SKM-1 treated with dmso at 0.1 percent for 144 hours (cell line): ENCODE data around the gene PPIP5K1.
"Not testable (repeated sequence)": the region's sequence is repeated elsewhere in the genome, so short reads cannot be mapped to it uniquely, and the experiment has no call there.

Experiments
- DNase-seq: peaks from one replicate; lab custom pipeline; 2025; ENCODE audit not compliant: unreplicated experiment; lab: John Stamatoyannopoulos, UW

PPIP5K1 gene

DNA sequence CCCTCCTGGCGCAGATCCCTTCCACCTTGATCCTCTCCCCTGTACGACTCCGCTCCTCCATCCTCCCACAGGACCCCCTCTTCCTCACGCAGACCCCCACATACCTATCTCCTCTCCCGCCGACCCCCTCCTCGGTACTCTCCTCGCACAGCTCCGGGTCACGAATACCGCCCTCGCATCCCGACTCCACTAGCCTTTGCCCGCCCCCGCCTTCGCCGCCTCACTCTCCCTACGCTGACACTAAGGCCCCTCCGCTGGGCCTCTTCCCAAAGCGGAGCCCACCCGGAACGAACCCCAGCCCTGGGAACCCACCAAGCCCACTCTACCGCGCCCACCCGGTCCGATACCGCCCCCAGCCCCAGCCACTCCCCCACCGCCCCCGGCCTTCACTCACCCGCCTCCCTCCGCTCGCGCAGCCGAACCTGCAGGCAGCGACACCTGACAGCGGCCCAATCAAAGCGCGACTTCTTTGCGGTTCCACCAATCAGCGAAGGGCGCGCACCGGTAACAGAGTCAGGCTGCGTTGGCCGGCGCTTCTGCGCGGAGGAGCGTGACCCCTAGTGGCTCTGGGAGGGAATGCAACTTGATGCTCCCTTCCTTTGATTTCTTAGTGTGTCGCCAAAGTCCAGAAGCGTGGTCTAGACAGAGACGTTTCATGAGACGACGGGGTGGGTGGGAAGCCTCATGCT lies at the start of gene PPIP5K1:
TSS of gene PPIP5K1 (minus strand) at position 431 of the 689 bp plus-strand sequence. CDS start 5,704 bp downstream, outside the sequence.
- DNase-seq, result not testable (repeated sequence)

DNA sequence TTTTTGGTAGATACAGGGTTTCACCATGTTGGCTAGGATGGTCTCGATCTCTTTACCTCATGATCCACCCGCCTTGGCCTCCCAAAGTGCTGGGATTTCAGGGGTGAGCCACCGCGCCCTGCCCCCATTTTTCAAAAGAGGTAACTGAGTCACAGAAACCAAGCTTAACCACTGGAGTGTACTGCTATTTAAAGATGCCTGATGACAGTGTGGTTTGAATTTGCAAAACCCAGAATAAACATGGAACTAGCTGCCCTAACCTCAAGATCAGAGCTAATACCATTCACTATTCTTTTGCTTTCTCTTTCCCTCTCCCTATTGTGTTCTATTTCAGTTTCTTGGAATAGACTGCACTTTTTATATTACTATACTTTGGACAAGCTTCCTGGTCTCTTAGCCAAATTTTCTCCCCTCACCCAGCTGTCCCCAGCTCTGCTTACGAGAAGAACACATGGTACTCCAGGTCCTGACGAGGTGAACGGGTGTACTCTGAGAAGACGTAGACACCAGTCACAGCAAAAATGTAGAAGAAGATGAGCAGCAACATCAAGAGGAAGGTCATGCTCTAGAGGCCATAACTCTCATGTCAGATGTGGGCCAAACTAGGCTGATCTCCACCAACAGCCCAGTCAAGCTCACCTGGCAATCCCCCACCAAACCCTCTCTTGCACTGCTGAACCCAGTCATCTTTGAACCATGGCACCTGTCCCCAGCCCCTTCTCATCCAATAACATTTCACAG lies 48.6 kb upstream of the PPIP5K1 start:
- DNase-seq, result not testable (repeated sequence)

DNA sequence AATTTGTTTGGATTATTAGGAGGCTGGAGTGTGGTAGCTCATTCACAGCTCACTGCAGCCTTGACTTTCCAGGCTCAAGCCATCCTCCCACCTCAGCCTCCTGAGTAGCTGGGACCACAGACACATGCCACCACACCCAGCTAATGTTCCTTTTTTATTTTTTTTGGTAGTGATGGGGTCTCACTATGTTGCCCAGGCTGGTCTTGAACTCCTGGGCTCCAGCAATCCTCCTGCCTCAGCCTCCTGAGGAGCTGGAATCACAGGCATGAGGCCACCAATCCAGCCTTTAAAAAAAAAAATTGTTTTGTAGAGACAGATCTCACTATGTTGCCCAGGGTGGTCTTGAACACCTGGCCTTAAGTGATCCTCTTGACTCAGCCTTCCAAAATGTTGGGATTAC lies 36.9 kb upstream of the PPIP5K1 start:
- DNase-seq, result not testable (repeated sequence)

DNA sequence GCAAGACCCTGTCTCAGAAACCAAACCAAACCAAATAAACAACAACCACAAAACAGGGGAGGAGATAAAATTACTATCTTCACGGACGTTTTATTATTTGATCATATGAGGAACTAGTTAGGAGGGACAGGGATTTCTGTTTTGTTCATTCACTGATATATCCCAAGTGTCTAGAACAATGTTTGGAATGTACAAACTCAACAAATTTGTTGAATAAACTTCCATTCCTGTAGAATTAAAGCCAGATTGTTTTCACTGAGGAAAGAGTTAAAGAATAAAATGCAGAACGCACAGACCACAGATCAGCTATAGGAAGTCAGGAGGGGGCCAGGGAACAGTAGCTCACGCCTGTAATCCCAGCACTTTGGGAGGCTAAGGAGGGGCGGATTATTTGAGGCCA lies 35.1 kb upstream of the PPIP5K1 start:
- DNase-seq, result no peak

DNA sequence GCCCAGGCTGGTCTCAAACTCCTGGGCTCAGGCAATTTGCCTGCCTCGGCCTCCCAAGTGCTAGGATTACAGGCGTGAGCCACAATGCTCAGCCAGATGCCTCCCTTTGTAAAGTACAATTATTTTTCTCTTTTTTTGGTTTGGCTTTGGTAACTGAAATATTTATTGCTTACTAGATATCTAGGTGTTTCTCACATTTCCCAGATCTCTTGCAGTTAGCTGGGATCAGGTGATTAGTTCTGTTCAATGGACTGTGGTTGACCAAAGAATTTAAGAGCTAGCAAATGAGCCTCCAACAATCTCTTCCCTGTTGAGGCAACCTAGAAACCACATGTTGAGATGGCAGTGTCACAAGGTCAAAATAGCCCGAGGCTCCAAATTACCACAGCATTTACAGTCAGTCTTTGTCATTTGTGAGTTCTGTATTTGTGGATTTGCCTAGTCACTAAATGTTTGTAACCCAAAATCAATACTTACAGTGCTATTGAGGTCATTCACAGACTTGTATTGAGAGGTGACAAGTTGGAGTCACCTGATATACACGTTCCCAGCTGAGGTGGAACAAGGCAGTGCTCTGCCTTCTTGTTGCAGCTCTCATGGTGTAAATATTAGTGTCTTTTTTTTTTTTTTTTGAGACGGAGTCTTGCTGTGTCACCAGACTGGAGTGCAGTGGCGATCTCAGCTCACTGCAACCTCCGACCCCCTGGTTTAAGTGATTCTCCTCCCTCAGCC lies 32.2 kb upstream of the PPIP5K1 start:
- DNase-seq, result not testable (repeated sequence)

DNA sequence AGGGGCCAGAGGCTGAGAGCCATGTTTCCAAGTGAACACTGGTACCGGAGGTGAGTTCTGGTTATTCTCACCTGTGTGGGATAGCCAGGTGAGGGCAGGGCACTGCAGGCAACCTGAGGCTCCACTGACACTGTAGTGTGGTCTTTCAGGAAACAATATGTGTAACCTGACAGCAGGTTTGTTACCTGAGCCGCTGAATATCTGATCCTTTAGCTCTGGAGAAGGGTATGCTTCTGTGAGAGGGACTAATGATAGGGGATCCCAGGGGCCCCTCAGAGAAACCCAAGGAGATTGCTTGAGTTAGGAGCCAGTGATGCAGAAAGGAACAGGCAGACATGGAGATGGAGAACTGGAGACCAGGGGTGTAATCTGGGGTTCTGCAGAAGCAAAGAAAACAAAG lies 28.7 kb upstream of the PPIP5K1 start, which contains the start of gene STRC:
TSS of gene STRC (minus strand) at position 101 of the 400 bp plus-strand sequence. CDS start at position 23, 78 bp downstream.
- DNase-seq, result not testable (repeated sequence)

DNA sequence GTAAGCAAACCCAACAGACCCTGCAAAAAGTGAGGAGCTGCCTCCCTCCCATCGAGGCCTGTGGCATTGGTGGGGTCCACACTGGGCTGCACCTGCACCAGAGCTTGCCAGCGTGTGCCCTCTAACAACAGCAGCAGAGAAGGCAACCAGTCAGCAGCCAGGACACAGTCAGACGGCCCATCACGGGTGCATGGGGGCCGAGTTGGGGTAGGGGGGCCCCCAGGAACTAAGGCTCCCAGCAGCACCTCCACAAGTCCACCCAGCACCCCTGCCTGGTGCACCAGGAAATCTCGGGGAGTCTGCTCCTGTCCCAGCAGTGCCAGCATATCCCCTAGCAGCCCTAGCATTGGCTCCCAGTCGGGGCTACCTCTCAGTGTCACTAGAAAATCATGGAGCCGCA lies 27.7 kb upstream of the PPIP5K1 start:
- not testable (repeated sequence) for DNase-seq

DNA sequence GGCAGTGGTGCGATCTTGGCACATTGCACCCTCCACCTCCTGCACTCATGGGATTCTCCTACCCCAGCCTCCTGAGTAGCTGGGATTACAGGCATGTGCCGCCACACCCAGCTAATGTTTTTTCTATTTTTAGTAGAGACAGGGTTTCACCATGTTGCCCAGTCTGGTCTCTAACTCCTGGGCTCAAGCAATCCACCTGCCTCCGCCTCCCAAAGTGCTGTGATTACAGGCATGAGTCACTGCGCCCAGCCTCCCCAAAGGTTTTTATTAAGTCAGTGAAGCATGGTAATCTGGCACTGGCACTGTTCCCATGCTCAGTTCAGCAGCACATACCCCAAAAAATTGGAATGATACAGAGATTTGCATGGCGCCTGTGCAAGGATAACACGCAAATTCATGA lies 12.2 kb upstream of the PPIP5K1 start:
- not testable (repeated sequence) for DNase-seq

DNA sequence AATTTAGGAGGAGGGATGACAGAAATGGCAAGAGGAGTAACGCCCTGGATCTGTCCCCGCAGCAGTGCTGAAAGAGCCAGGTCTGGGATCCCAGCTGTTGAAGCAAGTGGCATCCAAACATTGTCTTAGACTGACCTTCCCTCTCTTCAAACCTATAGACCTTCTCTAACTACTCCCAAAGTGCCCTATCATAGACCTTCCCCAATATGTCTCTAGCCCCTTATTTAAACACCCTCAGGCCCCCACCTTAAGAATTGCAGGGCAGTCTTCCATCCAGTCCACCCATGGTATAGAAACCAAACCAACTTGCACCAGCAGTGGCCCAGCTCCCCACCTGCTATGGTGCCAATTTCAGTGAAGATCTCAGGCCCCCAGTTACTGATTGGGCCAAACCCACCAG lies 10.2 kb upstream of the PPIP5K1 start:
- not testable (repeated sequence) for DNase-seq

DNA sequence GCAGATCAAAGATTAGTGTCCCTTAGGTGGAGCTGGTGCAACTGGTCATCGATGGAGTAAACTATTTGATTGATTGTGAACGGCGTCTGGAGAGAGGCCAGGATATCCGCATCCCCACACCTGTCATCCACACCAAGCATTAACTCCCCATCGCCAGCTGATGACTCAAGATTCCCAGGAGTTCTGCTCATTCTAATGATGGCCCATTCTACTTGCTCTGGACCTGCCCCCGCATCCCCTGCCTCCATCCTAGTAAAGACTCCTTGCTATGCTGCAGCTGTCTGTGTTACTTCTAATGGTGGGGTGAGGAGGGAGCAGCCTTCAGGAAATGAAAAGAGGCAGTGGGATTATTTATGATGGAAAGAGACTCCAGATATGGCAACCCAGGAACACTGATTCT lies 9.1 kb upstream of the PPIP5K1 start:
- not testable (repeated sequence) for DNase-seq

DNA sequence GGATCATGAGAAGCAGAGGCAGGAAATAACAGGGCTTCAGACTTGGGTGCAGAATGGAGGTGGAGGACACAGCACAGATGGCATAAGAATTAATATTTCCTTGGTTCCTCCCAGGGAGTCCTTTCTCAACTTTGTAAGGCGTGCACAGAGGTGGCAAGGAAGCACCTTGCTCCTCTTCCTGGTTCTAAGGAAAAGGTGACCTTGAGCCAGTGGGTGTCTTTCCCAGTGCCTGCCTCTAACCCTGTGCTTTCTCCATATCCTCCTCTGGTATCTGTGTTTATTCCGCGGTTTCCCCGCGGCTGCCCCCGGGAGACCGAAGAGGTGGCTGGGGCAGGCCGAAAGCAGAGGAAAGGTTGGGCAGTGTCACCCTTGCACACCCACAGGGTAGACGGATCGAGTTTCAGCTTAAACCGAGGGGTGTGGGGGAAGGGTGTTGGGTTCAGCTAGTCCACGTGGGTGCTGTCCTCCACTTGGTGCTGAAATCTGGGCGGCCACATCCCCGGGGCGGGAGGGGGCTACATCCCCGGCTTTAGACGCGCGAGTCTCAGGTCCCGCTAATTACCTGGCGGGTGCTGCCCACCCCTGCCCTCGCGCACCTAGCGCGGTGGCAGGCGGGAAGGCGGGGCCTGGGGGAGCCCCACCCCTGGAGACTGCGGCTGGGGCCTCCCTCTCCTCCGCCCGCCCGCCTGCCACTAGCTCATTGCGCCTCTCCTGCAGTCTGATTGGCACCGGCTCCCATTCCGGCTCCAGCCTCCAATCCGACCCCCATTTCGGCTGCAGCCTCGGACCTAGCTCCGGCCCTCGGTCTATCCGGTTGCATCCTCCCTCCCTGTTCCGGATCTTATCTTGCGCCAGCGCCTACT lies 3.6 kb upstream of the PPIP5K1 start, which contains the start of gene CKMT1B:
TSS of gene CKMT1B (plus strand) at position 700 of the 863 bp plus-strand sequence. CDS start 192 bp downstream, outside the sequence.
- not testable (repeated sequence) for DNase-seq

DNA sequence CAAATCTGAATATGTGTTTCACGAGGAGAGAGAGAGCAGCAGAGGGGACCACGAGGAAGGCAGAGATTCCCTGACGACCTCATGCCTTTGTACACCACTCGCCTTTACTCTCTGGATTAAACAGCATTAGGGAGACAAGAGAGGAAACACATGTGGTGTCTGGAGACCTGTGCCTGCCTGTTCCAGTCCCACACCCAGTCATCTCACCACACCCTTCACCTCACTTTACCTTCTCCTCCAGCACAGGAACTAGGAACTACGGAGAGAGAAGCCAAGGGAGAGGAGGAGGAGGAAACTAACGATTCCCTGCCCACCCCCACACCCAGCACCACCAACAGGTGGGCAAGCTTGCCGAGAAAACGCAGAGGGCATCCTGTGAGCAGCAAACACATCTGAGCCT lies 2.8 kb upstream of the PPIP5K1 start:
- DNase-seq, result not testable (repeated sequence)

DNA sequence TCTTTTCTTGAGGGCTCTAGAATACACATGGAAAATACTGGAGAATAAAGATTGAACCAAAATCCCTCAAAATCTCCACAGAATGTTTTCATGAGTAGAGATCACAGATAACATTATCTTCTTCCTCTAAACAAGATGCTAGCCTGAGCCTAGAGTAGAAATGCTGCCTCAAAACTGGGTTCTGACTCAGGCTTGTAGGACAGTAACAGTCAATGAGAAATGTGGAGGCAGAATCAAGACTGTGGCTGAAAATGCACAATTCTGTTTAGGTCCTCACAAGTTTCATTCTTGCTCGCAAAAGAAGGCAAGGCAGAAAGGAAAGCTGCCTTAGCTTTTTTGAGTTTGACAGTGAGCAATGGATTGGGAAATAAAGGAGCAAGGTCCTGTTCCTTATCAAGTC lies 15.4 kb downstream of the PPIP5K1 start:
- not testable (repeated sequence) for DNase-seq

DNA sequence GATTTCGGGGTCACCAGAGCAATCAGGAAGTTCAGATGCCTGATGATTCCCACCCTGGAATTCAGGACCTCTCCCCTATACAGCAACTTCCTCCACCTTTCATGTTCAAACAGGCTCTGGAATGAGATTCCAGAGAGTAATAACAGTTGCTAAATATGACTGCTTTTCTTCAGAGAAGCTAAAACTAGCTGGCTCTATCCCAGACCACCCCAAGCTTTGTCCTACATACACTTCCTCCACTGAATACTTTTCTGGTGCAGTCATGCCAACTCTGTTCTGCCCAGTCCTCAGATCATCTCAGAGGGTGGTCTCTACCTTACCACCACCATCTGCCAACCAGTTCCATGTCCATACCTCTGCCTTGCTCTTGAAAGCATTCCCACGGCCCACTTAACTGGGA lies 23.4 kb downstream of the PPIP5K1 start:
- not testable (repeated sequence) for DNase-seq

DNA sequence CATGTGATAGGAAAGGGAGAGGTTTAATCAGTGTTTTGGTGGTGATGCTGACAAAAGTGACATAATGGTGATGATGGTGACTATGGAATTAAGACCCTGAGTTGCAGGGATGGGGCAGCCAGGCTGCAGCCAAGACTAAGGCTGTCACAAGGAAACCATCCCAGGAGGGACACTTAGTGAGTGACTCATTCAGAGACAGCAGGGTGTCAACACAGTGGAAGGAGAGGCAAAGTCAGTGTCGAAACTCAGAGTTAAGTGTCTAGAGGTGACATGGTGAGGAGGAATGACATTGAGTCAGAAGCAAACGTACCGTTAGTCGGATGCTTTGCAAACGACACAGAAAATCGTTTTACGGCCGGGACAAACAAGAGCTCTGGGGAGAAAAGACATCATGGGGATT lies 26.2 kb downstream of the PPIP5K1 start:
- DNase-seq, result not testable (repeated sequence)

DNA sequence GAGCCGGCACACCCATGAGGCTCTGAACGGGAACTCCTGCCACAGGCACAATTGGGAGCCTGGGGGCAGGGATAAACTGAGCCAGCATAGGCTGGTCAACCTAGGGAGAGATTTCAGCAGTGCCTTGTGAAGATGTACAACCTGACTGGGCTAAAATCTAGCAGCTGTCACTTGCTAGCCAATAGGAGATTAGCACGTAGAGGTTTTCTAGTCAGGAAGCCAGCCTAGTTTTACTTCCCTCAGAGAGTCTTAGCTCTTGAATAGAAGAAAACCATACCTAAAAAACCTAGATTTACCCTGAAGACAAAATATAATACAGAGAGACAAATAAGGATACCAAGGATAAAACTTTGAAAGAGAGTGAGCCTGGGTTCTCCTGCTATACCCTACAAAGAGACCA lies 27.3 kb downstream of the PPIP5K1 start:
- not testable (repeated sequence) for DNase-seq

DNA sequence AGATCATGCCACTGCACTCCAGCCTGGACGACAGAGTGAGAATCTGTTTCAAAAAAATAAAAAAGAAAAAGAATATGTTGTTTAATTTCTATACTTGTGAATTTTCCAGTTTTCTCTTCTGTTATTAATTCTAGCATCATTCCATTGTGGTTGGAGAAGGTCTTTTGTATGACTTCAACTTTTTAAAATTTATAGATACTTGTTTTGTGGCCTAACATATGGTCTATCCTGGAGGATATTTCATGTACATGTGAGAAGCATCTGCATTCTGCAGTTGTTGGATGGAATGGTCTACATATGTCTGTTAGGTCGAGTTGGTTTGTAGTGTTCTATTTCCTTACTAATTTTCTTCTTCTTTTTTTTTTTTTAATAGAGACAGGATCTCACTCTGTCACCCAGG lies 37.0 kb downstream of the PPIP5K1 start:
- no peak for DNase-seq

DNA sequence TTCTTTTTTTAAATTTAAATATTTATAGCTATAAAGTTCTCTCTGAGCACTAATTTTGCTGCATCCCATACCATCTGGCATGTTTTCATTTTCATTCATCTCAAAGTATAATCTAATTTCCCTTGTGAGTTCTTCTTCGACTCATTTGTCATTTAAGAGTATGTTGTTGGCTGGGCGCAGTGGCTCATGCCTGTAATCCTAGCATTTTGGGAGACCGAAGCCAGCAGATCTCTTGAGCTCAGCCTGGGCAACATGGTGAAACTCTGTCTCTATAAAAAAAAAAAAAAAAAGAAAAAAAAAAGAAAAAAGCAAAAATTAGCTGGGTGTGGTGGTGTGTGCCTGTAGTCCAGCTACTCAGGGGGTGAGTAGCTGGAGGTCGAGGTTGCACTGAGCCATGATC lies 37.8 kb downstream of the PPIP5K1 start:
- DNase-seq, result no peak

DNA sequence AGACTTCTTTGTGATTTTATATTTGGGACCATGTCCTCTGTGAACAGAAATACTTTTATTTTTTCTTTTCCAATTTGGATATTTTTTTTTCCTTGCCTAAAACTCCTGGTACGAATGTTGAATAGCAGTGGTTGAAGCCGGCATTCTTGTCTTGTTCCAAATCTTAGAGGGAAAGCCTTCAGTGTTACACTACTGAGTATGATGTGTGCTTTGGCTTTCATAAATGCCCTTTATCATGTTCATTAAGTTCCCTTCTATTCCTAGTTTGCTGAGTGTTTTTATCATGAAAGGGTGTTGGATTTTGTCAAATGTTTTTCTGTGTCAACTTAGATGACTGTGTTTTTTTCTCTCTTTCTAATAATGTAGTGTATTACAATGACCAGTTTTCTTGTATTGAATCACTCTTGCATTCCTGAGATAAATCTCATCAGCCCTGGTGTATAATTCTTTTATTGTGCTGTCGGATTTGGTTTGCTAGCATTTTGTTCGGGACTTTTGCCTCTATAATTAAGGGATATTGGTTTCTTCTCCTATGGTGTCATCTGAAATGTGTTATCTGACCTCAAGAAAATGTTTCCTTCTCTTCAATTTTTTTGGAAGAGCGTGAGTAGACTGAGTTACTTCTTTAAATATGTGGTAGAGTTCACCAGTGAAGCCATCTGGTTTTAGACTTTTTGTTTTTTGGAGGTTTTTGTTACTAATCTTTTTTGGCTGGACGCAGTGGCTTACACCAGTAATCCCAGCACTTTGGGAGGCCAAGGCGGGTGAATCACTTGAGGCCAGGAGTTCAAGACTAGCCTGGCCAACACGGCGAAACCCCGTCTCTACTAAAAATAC lies 39.3 kb downstream of the PPIP5K1 start:
- no peak for DNase-seq

DNA sequence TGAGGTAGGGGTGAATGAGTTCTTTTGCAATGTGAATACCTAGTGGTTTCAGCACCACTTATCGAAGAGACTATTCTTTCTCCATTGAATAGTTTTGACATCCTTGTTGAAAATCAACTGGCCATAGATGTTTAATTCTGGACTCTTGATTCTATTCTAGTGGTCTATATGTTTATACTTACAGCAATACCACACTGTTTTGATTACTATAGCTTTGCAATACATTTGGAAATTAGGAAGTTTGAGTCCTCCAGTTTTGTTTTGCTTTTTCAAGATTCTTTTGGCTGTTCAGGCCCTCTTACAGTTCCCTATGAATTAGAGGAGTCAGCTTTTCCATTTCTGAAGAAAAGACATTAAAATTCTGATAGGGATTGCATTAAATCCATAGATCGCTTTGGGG lies 42.5 kb downstream of the PPIP5K1 start:
- no peak for DNase-seq
